ENCODE measurements around the gene TPD52L1. TPM values are rescaled to one million over a fixed set of nuclear protein-coding genes. Genes with fewer than 3 reads are reported as not detected.
A peak's percentile ranks its signal among the peaks of the same experiment; 100 is the strongest.
"Not testable (repeated sequence)": the region's sequence is repeated elsewhere in the genome, so short reads cannot be mapped to it uniquely, and the experiment has no call there.

Gene TPD52L1
- total RNA-seq, 1 donor from 2014 or later: 57.8 TPM

DNA sequence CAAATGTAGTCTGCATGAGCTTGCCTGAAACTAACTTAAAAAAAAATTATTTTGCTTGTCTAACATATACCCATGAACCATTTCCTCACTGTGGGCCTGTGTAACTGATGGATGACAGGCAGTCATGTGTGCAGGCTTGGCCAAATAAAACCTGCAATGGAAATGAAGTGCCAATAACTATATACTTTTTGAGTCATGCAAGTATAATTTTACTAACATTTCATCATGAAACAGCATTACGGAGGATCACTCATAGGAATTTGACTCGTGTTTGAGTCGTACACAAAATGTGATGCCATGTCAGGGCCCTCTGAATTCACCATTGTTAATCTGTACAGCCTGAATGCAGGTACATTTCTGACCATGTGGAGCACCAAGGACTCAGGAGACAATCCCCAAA, 101.6 kb downstream of the TPD52L1 start:
- no peak for DNase-seq
- intact Hi-C loops (cut with micrococcal nuclease): no loop called here
- ATAC-seq: no peak

DNA sequence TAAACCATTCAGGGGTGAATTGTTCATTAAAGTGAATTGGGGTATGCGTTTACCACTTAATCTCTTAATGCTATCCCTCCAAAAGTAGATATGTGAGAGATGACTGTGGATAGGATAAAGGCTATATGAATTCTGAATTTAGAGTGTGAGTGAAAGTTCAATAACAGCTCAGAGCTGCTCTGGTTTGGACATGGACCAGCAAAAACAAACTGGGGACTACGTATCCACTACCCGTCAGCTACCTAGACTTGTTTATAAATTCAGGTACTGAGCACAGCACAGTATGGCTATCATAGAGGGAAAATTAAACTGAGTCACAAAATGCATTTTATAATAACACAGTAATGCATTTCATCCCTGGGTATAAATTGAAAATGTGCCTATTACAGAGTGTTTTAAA, 103.8 kb downstream of the TPD52L1 start:
- intact Hi-C loops (cut with micrococcal nuclease): no loop called here
- DNase-seq (no peak), ATAC-seq (no peak)

DNA sequence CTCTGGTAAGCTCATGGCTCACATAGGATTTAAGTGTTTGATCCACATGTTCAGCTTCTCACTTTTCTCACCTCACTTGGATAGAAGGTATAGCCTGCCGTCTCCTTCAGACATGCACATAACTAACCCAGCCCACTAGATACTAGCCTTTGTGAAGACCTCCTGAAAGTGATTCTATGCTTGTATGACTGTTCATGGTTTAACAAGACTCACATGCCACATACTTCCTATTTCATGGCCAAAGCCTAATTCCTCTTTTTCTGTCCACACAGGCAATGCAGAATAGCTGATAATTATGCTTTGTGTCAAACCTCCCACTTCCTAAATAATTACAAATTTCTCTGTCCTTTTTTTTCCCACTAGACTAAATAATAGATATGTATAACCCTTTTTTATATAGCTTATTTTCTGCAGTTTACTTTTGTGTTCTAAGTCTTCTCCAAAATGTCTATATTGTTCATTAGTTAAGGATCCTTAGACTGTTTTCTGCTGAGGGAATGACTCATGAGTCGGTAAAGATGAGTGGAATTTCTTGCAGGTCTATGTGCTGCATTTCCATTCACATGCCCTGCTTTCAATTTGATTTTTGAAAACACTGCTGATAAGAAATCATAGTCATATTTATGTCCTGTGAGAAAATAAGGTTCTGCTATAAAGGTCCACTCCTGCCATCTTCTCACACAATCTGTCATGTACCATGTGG, 105.2 kb downstream of the TPD52L1 start:
- no peak for ATAC-seq
- intact Hi-C loops (cut with micrococcal nuclease): no loop called here

DNA sequence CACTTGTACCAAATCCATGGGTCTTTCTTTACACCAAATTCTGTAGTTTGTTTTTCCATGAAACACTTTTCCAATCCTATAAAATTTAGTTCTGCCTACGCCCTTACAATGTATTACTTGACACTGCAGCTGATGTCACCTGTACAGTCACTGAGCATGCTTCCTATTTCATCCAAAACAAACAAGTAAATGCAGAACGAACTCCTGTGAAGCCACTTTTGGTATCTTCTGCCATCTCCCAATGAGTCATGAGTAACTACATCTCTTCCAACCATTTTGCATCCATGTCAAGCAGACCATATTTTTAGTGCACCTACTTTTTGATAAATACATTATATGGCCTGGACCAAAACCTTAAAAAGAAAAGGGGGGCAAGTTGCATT, 105.8 kb downstream of the TPD52L1 start:
- intact Hi-C loops (cut with micrococcal nuclease): no loop called here
- no peak for DNase-seq
- ATAC-seq: no peak

More for the DNA sequence above, 105.2 kb downstream of the TPD52L1 start:
- DNase-seq: no peak

DNA sequence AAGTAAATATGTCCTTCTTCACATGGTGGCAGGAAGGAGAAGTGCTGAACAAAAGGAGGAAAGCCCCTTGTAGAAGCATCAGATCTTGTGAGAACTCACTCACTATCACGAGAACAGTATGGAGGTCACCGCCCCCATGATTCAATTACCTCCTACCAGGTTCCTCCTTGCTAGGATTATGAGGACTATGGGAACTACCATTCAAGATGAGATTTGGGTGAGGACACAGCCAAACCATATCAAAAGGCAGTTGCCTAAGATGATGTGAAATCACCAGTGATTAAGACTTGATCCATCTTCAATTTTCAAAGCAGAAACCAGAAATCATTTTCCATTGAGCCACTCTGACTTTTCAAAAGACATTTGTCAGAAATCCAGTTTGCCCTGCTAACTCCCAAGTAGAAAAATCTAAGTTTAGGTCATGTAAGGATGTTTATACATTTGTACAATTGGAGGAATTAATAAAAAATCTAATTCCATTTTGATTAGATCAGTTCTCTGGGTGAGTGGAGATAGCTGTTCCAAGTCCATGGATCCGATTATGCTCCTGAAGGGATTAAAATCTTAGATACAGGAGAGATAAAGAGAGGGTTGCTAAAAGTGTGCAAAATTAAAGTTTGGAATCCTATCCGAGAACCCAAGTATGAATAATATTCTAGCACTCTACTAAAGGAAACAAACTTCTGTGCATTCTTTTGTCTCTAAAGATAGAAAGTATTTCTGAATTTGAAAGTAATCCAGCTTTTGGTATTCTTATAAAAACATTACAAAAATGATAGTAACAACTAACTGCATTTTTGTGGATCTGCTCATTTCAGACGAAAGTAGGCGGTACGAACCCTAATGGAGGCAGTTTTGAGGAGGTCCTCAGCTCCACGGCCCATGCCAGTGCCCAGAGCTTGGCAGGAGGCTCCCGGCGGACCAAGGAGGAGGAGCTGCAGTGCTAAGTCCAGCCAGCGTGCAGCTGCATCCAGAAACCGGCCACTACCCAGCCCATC, 108.7 kb downstream of the TPD52L1 start:
- intact Hi-C loops (cut with micrococcal nuclease): no loop called here
- DNase-seq (no peak), ATAC-seq (peak; percentile 29)

DNA sequence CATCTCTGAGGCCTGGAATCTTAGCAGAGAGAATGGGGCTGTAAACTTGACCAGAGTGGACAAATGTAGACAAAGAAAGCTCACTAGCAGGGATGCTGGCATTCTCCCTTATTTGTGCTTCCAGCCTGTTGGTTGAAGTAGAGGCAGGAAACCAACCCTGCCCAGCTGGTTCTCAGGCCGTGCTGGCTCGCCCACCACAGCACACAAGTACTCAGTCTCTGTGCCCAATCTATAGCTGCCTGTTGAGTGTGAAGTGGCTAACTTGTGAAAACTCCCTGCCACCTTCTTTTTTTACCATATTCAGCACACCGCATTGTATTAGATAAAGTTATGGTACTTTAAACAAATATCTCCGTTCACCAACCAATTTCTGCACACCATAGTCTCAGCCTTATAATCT, 110.9 kb downstream of the TPD52L1 start:
- intact Hi-C loops (cut with micrococcal nuclease): no loop called here
- DNase-seq (no peak), ATAC-seq (no peak)

DNA sequence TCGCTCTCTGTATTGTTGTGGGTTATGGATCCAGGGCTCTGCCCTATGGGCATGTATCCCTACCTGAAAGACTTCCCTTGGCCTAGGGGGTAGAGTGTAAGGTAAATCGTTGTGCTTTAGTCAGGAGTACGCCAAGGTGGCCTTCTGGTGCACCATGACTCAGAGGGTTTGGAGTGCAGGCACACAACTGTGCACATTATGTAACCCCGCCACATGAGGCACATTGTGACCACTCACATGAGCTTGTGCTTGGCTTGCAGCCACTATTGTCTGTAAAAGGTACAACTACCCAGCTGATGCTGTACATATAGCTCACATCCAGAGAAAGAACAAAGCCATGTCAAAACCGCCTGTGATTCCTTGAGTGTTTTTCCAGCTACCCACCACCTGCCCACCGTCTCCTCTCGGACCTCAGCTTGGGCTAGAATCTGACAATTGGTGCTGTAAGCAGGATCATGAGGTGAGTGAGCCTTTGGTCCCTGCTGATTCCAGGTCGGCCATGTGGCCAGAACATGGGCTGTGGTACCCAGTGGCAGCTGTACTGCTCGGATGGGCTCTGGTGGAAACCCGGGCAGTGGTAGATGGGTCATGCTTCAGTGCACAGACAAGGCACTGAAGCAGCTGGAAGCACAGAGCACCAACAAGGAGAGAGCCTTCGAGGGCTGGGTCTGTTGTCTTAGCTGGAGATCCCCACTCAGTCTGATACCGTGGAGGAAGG, 114.4 kb downstream of the TPD52L1 start:
- no peak for DNase-seq
- intact Hi-C loops (cut with micrococcal nuclease): no loop called here
- peak; percentile 50 for ATAC-seq

DNA sequence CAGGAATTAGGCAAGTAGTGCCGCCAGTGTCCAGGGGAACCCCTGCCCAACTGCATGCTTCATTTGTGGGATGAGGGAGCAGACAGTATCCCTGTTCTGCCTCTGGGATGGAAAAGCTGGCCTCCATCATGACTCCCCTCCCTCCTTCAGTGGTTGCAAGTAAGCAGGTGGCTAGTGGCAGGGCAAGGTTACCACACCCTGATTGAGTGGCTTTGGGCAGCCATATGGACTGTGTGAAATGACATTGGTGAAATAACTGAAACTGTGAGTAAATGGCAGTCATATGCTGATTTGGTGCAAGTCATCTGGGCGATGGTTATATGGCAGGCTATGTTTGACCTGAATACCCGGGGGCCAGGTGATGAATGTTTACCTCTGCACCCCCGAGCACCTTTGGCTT, 115.2 kb downstream of the TPD52L1 start:
- ATAC-seq (no peak), DNase-seq (no peak)
- intact Hi-C loops (cut with micrococcal nuclease): no loop called here

DNA sequence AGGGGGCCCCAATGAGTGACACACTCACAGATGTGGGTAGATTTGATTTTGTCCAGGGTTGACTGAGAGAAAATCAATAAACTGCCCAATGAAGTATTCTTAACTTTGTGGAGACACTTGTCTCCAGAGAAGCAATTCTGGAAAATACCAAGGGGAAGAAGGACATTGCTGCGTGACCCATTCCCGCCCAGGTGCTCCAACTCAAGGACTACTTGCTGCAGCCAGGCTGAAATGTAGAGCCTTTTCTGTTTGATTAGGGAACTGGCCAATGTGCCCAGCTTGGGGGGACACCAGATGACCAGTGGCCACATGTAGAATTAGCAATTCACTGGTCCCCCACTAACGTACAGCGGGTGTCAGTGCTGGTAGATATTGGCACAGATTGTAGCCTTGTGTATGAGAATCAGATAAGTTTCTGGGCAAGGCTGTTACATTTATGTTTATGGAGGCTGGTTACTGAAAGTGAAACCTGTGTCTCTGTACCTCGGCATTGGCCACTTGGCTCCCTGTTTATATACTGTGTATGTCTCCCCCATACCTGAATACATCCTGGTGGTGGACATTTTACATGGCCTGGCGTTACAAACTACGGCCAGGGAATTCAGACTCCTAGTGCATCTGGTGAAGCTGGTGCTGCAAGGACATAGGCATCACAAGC, 115.9 kb downstream of the TPD52L1 start:
- ATAC-seq: no peak
- DNase-seq: no peak
- intact Hi-C loops (cut with micrococcal nuclease): no loop called here

DNA sequence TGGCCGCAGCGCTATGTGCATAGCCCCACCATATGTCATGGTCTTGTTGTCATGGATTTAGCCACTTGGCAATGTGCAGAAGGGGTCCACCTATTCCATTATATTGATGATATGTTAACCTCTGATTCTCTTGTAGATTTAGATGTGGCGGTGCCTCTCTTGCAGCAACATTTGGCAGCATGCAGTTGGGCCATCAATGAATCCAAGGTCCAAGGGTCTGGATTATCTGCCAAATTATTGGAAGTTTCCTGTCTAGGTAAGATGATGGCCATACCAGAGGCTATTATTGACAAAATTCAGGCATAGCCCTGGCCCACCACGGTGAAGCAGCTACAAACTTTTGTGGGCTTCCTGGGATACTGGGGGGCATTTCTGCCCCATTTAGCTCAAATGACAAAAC, 116.8 kb downstream of the TPD52L1 start:
- ATAC-seq (no peak), DNase-seq (no peak)
- intact Hi-C loops (cut with micrococcal nuclease): no loop called here

DNA sequence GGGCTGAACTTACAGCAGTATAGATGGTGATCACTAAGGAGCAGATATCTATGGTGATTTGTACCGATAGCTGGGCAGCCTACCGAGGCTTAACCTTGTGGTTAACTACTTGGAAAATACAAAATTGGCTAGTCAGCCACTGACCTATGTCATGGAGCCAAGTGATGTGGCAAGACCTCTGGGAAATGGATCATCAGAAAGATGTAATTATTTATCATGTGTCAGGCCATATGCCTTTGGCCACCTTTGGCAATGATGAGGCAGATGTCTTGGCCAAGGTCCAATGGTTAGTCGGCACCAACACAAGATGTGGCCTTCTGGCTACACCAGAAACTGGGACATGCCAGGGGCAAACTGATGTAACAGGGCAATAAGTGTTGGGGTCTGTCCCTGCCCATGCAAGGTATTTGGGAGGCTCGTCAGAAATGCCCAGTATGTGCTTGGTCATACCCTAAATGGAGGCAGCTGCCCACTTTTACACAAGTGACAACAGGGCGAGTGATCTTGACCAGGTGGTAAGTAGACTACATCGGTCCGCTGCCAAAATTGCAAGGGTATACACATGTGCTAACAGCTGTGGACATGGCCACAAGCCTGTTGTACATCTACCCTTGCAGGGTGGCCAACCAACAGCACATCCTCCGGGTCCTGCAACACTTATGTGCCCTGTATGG, 118.0 kb downstream of the TPD52L1 start:
- intact Hi-C loops (cut with micrococcal nuclease): no loop called here
- ATAC-seq (no peak), DNase-seq (no peak)

DNA sequence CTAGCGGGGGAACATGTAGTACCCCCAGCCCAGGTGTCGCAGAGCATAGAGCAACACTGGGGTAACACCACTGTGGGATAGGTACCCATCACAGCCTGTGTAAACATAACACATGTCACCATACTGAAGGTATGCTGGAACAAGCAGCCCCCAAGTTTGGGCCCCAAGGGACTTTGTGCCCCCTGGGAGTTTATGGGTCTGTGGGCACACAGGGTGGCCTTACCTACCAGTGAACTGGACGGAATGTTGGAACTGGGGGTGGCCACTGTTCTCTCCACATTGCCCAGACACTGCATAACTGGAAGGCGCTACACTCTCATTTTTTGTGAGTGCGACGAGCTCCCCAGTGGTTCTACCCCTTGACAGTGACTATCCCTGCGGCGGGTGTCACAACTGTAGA, 119.7 kb downstream of the TPD52L1 start:
- DNase-seq (no peak), ATAC-seq (no peak)
- intact Hi-C loops (cut with micrococcal nuclease): no loop called here

DNA sequence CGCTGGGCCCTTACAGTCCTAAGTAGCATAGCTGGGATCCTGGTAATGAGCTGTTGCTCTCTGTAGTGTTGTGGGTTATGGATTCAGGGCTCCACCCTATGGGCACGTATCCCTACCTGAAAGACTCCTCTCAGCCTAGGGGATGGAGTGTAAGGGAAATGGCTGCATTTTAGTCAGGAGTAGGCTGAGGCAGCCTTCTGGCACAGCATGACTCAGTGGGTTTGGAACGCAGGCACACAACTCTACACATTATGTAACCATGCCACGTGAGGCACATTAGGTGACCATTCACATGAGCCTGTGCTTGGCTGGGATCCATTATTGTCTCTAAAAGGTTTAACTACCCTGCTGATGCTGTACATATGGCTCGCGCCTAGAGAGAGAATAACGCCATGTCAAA, 120.4 kb downstream of the TPD52L1 start:
- ATAC-seq (peak; percentile 73), DNase-seq (no peak)
- intact Hi-C loops (cut with micrococcal nuclease): no loop called here

DNA sequence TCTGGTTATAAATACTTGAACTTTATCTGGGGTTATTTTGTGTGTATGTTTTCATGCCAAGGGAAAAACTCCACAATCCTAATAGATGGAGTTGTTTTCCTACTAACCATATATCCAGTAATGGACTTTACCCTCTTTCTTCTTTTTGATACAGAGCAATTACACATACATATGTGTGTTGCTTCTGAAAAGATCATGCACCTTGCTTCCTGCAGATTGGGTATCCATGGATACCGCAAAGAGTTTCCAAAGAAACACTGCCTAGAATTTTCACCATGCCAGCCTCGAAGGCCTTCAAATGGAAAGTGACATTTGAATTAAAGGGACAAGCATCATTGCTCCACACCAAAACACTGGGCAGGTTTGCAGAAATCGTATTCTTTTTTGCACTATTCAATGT, 121.4 kb downstream of the TPD52L1 start:
- intact Hi-C loops (cut with micrococcal nuclease): no loop called here
- no peak for ATAC-seq
- no peak for DNase-seq

DNA sequence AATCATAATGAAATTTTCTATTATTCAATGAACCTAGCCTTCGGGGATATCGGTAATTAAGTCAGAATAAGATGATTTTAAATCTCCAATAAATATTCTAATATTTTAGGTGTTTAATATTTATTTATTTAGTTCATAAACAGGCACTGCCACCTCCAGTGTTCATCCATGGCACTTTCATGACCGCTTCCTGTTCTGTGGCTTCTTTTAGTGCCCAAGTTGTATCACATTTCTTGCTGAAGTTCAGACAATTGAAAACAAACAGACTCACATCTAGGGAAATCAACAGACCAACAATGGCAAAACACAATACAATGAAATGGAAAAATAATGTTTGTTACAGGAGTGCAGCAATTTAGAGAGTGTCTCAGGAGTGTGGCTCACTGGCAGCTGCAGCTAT, 122.2 kb downstream of the TPD52L1 start:
- no peak for ATAC-seq
- intact Hi-C loops (cut with micrococcal nuclease): no loop called here

DNA sequence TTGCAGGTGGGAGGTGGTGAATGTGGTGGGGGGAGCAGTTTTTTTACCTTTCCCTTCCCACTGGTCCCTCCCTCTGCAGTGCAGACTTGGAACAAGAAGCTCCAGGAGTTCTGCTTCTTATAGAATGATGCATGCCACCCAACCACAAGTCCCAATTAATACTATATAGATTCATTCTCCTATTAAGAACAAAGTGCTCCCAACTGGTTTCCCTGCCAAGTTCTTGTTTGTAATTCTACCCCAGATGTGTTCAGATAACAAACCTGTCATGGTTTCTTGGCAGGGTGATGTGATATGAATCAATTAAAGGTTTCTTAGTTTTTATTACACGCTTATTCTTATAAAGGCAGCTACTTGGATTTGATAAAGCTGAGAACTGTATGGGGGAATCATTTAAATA, 124.3 kb downstream of the TPD52L1 start:
- DNase-seq (no peak), ATAC-seq (no peak)
- intact Hi-C loops (cut with micrococcal nuclease): no loop called here

More for the DNA sequence above, 122.2 kb downstream of the TPD52L1 start:
- DNase-seq: no peak

DNA sequence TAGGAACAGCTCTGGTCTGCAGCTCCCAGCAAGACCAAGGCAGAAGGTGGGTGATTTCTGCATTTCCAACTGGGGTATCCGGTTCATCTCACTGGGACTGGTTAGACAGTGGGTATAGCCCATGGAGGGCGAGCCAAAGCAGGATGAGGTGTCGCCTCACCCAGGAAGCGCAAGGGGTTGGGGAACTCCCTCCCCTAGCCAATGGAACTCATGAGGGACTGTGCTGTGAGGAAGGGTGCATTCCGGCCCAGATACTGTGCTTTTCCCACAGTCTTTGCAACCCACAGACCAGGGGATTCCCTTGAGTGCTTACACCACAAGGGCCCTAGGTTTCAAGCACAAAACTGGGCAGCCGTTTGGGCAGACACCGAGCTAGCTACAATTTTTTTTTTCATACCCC, 126.4 kb downstream of the TPD52L1 start:
- ATAC-seq (no peak), DNase-seq (no peak)
- intact Hi-C loops (cut with micrococcal nuclease): no loop called here

DNA sequence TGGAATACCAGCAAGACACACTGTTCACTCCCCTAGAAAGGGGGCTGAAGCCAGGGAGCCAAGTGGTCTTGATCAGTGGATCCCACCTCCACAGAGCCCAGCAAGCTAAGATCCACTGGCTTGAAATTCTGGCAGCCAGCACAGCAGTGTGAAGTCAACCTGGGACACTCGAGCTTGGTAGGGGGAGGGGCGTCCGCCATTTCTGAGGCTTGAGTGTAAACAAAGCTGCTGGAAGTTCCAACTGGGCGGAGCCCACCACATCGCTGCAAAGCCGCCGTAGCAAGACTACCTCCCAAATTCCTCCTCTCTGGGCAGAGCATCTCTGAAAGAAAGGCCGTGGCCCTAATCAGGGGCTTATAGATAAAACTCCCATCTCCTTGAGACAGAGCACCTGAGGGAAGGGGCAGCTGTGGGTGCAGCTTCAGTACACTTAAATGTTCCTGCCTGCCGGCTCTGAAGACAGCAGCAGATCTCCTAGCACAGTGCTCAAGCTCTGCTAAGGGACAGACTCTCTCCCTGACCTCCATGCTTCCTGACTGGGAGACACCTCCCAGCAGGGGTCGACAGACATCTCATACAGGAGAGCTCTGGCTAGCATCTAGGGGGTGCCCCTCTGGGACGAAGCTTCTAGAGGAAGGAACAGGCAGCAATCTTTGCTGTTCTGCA, 126.9 kb downstream of the TPD52L1 start:
- ATAC-seq; intact Hi-C loops (cut with micrococcal nuclease); DNase-seq: not testable (repeated sequence)

Measured in left ventricle myocardium superior (tissue), 1 donor.